GM21381 (cell line): ENCODE results near the gene KRT222.

Source experiments
- ATAC-seq: cut with Tn5 transposase; IDR thresholded peaks from one replicate; pipeline ENCODE4 v1.9.1; 2021; ENCODE audit warnings: mild to moderate bottlenecking, moderate library complexity; ENCODE audit not compliant: unreplicated experiment

KRT222 gene

GRCh38 chr17:40616592-40616991 lies 48.4 kb downstream of the KRT222 start:
- no peak for ATAC-seq

- no peak for ATAC-seq
These were observed 49.0 kb downstream of the KRT222 start for GRCh38 chr17:40615841-40616476.

GRCh38 chr17:40615068-40615840 lies 49.7 kb downstream of the KRT222 start:
- ATAC-seq = peak; percentile 53

- peak; percentile 11 for ATAC-seq
These were observed 50.4 kb downstream of the KRT222 start for GRCh38 chr17:40614431-40615067.

GRCh38 chr17:40613467-40614154 lies 51.4 kb downstream of the KRT222 start:
- no peak for ATAC-seq

GRCh38 chr17:40612599-40613244 lies 52.3 kb downstream of the KRT222 start:
- no peak for ATAC-seq

GRCh38 chr17:40611840-40612474 lies 53.0 kb downstream of the KRT222 start:
- no peak for ATAC-seq

- no peak for ATAC-seq
These were observed 54.6 kb downstream of the KRT222 start for GRCh38 chr17:40610359-40610758.

GRCh38 chr17:40608061-40608581 lies 56.9 kb downstream of the KRT222 start:
- no peak for ATAC-seq

GRCh38 chr17:40607641-40608040 lies 57.3 kb downstream of the KRT222 start:
- no peak for ATAC-seq

GRCh38 chr17:40606548-40607353 lies 58.2 kb downstream of the KRT222 start:
- no peak for ATAC-seq

- no peak for ATAC-seq
These were observed 59.7 kb downstream of the KRT222 start for GRCh38 chr17:40605306-40605705.
